GM18519 (cell line): ENCODE results near the gene PERCC1.

Experiments used
- ATAC-seq: cut with Tn5 transposase; IDR thresholded peaks from one replicate; pipeline ENCODE4 v1.9.1; 2021; ENCODE audit warnings: mild to moderate bottlenecking, moderate library complexity; ENCODE audit not compliant: unreplicated experiment, low FRiP score

Gene PERCC1

DNA sequence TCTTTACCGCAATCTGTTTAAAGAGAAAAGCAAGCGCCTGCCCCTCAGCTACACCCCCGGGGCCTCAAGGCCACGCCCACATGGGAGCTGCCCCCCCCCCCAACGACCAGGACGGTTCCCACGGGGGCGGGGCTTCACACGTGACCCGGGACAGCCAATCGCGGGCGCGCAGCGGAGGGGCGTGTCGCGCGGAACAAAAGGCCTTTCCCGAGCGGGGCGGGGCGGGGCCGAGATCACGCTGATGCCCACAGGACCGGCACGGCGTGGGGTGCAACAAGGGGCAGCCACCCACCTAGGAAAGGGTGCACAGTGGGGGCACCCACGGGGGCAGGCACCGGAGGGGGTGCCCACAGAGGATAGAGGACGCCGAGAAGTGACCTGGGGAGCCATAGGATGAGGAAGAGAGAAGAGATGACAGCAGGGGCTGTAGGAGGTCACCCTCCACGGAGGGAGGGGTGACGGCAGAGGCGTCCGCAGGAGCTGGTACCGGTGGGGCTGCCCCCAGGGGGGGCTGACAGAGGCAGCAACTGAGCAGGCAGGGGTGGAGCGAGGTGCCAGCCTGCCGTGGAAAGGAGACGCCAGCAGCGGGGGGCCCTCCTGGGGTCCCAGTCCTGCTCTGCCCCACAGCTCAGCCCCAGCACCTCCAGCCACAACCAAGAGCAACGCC lies 22.6 kb upstream of the PERCC1 start:
- ATAC-seq: no peak

DNA sequence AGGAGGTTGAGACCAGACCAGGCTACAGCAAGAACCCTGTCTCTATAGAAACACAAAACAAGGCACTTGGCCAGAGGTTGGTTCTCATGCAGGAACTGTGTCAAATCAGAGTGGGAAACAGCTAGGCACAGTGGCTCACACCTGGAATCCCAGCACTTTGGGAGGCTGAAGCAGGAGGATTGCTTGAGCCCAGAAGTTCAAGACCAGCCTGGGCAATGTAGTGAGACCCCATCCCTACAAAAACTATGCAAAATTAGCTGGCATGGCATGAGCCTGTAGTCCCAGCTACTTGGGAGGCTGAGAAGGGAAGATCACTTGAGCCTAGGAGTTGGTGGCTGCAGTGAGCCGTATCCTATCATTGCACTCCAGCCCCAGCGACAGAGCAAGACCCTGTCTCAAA lies 18.0 kb upstream of the PERCC1 start:
- ATAC-seq: no peak

DNA sequence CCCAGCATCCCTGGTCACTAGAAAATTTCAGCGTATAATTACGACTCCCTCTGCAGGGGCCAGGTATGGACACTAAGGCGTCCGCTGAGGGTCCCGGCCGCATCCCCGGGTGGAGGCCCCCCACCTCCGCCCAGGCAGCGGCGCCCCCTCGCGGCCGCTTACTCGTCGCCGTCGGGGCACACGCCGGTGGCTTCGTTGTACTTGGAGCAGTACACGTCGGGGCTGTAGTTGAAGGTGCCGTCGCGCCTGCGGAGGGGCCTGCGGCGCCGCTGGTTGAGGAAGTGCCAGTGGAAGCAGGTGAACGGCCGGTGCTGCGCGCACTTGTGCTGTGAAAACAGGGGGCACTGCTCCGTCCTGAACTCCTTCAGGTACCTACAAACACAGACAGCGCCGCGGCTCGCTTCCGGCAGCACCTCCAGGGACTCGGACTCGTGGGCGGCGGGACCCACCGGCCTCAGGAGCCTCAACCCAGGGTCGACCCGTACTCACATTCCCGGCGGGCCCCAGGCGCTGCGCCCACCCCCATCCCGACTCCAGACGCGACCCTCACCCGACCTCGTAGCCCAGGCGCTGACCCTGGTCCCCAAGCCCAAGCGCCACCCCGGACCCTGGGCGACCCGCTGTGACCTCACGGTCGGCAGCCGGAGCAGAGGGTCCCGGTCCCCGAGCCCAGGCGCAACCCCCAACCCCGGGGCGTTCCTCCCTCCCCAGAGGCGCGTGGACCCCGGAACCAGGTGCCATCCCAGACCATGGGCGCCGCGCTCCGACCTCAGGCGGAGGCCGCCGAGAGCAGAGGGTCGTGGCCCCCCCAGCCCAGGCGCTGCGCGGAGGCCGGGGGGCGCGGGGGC lies 17.0 kb upstream of the PERCC1 start:
- ATAC-seq: no peak

DNA sequence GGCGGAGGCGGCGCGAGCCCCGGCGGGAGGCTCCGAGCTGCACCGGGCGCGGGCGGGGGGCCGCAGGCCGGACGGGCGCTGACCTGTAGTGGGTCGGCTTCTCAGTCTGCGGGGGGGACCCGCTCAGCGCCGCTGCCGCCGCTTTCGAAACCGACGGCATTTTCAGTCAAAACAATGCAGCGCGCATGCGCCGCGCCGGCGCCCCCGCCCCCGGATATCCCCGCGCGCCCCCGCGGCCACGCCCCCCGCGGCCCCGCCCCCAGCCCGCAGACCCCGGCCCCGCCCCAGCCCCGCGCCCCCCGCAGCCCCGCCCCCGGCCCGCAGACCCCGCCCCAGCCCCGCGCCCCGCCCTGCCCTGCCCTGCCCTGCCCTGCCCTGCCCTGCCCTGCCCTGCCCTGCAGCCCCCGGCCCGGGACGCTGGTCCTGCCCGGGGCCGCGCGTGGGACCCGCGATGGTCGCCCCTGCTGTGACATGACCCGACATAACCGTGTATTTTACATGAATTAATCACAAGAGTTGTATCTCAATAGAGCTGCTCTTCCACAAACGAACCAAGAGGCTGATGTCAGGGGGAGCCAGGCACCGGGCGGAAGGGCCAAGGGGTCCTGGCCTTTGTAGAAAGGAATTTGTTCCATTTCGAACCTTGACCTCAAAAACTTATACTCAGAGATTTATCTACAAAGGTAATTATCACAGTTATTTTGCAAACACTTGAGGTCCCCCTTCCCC lies 16.2 kb upstream of the PERCC1 start, which contains the start of gene UNKL:
TSS of gene UNKL (minus strand) at position 173 of the 729 bp plus-strand sequence. CDS start at position 160, 13 bp downstream.
- no peak for ATAC-seq

DNA sequence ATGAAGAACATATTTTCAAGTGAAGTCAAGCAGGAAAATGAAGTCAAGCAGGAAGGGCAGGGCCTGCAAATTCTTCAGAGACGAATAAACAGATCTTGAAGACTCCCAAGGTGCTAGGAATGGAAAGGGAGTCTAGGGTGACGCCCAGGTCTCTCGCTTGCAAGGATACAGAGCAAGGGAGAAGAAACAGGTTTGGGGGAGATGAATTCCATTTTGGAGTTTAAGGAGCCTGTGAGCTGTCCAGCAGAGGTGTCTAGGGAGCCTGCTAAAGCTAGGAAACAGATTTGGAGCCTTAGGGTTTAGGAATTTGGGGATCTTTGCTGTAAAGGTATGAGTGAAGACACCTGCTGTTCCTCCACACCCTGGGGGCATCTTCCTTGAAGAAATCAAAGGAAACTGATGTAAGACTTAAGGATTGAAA lies 14.3 kb upstream of the PERCC1 start:
- no peak for ATAC-seq

DNA sequence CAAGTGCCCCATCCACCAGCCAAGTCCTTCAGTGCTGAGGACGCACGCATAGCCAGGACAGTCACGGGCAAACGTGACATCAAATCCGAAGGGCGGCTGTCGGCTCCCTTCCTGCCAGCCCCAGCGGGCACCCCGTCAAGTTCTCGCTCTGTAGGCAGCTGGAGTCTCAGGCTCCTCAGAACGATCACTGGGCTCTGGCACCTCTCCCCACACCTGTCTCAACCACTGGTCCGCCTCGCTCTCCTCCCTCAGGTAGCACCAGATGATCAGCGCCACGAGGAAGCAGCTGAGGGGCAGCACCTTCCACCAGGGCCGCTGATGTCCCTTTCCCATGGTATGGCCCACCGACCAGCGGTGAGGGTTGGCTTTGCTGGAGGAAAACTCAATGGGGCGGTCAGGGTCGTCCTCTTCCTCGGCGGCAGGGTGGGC lies 10.8 kb upstream of the PERCC1 start:
- ATAC-seq: peak; percentile 3

DNA sequence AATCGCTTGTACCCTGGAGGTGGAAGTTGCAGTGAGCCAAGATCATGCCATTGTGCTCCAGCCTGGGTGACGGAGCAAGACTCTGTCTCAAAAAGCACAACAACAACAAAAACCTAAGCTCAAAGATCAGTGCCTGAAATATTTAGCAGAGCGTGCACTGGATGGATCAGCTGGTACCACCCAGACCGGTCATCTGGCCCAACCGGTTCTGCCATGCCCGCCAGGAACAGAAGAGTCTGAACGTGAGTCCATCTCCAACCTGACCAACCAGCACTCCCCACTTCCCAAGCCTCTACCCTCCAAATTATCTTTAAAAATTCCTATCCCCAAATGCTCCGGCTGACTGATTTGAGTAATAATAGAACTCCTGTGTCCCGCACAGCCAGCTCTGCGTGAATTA lies 8.8 kb upstream of the PERCC1 start:
- ATAC-seq: no peak

DNA sequence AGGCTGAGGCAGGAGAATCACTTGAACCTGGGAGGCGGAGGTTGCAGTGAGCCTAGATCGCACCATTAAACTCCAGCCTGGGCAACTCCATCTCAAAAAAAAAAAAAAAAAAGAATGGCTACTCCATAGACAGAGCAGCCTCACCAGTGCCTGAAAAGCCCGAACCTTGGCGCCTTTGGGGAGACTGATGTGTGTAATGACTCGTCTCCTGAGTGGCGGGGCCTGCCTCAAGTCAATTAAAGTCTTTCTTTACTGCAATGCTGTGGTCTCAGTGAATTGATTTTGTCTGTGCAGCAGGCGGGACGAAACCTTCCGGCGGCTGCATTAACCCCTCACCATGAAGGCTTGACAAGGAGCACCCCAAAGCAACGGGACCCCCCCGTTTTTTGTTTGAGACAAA lies 6.8 kb upstream of the PERCC1 start:
- no peak for ATAC-seq

DNA sequence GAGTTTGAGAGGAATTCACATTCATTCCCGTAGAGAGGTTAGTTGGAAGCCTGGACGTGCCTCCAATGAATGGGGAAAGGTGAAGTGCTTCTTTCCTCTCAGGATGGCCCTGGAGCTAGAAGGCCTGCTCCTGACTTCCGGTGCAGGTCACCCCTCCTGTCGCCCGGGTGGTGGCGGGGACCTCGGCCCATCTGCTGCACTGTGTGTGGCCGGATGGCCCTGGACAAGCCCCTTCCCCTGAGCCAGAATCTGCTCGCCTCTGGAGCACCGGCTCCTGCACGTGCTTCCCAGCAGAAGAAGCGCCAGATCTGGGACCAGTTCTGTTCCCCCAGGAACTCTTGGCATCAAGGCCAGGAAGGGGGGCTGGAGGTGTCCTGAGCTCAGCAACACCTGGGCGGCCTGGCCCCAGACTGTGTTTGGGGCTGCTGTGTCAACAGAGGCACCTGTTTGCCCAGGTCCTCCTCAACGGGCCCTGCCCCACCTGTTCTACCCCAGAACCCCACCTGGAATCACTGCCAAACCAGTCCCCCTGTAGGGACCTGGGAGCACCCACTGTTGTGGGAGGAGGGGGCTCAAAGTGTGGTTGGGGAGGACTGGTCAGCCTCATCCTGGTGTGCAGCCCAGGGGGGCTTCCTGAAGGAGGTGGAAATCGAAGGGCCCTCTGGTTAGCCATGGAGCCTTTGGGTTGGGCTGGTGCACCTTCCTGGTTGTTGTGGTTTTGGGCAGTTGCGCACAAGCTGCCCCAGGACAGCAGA lies 5.1 kb upstream of the PERCC1 start:
- ATAC-seq: no peak

DNA sequence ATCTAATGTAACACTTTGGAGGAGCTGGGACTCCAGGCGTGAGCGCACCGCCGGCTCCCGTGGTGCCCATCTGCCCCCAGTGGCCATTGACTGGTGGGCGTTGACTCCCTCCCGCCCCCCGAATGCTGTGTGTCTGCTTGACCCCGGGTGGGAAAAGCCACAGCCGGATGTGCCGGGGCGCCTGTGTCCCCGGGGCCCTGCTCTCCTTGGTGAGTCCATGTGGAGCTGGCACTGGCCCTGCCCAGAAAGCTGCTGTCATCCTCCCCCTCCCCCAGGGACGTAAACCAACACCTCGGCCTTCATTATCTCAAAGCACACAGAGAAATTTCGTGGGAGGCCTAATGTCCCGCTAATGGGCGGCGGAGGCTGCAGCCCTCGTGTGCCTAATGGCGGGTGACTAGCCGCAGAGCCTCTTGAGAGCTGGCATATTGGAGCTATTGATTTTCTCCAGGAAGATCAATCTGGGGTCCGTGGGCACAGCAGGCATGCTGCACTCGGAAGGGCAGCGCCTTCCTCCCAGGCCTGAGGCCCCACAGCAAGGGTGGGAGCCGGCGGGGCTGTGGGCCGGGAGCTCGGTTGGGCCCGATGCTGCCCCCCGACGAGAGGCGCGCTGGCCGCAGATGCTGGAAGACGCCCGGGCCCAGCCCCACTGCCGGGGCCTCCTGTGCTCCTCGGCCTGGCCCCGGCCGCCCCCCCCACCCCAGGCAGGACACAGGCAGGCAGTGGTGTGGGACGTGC lies 4.0 kb upstream of the PERCC1 start:
- ATAC-seq: no peak

DNA sequence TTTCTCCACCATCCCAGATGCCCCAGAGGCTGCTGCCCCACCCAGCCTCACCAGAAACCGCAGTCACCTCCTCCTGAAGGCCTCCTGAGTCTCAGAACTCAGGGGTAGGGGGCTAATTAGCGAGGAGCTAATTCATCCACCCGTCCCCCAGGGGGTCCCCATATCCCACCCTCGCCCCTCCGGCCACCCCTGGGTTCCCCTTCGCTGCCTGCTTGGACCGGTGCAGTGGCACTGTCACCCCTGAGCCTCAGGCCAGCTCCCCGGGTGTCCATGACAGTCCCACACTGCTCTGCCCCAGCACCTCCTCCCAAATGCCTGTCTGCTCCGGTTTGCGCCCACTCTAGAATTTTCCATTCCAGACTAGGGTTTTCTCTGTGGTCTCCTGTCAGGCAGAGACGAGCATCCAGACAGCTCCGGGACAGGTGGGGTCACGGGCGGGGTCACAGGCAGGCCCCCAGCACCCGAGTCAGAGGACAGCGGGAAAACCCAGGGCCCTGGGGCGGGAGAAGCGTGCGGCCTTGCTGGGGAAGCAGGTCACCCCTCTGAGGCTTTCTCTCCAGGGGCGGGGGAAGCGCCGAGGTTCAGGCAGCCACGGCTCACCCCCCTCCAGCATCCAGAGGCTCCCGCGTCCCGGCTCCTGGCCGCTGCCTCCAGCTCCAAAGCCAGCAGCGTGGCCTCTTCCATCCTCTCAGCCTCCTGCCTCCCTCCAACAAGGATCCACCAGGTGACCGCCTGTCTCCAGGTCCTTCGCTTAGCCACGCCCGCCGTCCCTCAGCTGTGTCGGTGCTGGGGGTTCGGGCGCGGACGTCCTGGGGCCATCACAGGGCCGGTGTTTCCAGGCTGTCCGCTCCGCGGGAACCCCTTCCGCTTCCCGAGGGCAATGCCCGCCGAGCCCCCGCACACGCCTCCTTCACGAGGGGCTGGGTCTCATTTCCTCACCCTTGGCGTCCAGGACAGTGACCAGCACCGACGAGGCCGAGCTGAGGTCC lies 3.1 kb upstream of the PERCC1 start:
- no peak for ATAC-seq

DNA sequence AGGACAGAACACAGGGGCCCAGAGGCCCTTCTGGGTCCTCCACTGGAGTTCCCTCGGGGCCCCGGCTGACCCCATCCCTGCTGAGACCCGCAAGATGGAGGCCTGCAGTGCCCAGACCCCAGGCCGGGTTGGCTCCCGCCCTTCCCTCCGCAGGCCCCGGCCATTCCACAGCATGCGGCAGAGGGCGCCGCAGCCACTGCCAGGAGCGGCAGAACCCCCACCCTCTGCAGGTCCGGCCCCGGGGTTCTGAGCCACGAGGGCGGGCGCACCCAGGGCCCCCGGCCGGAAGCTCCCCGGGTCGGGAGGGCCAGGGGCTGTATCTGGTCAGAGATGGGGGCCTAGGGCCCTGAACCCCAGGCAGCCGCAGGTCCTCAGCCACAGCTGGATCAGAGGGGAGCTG lies 2.4 kb upstream of the PERCC1 start:
- no peak for ATAC-seq

DNA sequence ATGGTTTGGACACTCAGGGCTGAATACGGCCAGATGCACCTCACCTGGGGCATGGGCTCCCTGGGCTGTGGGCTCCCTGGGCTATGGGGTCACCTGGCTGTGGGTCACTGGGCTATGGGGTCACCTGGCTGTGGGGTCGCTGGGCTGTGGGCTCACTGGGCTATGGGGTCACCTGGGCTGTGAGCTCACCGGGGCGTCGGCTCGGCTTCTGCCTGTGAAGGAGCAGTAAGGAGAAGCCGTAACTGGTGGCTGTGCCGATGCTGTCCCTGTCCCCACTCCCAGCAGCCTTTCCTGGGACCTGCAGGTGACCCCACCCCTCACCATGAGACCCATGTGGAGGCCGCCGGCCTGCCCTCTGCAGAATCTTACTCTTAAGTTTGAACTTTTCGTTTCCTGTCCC lies 1.9 kb upstream of the PERCC1 start:
- no peak for ATAC-seq

DNA sequence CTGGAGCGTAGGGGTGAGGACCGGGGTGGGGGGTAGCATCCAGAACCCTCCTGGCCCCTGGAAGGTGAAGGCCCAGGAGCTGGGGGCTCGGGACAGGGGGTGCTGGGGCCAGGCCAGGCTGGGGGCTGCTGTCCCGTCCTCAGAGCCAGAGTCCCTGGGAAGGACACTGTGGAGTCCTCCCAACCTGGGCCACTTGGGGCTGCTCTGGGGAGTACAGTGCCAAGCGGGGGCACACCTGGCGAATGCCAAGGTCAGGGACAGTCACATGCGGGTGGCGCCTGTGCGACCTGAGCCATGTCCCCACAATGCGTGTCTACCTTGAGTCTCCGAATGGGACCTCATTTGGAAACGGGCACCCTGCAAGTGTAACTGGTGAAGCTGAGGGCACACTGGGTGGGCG lies 1.2 kb upstream of the PERCC1 start:
- no peak for ATAC-seq

DNA sequence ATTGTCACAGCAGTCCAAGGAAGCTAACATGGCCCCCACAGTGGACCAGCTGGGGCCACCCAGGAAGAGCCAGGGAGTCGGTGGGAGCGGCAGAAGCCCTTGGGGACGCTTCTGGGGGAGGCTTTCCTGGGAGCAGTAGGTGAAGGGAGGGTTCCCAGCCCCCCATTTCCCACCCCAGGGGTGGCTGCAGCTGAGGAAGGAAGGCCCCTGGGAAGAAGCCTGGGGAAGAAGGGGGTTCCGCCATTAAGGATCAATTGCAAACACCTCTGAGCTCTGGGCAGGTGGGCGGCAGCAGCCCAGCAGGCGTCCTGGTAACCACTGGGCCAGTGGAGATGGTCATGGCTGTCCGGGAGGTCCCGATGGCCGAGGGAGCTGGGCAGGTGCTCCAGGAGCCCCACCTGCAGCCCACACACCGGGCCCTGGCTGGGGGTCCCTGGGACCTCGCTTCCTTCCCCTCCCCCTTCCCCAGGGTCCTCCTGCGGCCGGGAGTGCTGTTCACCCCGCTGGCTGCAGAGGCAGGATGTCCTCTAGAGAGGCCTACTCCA lies 592 bp upstream of the PERCC1 start:
- no peak for ATAC-seq

DNA sequence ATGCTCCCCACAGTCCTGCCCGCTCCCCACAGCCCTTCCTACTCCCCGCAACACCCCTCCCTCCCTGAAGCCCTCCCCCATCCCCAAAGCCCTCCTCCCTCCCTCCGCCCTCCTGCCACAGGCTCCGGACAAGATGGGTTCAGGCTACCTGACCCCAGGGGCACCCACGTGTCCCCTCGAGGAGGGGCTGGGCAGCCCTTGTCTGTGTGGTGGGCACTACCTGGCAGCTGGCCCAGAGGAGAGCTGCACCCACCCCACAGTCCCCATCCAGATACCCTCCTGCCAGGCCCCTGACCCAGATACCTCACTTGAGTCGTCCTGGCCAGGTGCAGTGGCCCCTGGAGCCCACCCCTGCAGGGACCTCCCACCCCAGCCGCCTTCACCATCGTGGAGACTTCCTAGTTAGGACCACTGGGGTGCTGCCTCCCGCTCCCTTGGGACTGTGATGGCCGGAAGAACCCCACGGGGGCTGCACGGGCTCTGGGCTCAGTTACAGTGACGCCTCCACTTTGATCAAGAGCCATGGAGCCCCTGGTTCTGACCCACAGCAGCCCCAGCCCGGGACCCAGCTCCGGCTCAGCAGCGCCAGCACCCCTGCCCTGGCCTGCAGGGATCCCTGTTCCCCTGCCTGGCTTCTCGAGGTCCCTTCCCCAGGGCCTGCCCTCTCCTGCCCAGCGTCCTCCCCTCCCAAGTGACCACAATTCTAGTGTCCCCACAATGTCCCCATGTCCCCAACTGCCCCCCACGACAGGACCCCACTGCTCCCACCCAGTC lies 806 bp downstream of the PERCC1 start:
- ATAC-seq: no peak

DNA sequence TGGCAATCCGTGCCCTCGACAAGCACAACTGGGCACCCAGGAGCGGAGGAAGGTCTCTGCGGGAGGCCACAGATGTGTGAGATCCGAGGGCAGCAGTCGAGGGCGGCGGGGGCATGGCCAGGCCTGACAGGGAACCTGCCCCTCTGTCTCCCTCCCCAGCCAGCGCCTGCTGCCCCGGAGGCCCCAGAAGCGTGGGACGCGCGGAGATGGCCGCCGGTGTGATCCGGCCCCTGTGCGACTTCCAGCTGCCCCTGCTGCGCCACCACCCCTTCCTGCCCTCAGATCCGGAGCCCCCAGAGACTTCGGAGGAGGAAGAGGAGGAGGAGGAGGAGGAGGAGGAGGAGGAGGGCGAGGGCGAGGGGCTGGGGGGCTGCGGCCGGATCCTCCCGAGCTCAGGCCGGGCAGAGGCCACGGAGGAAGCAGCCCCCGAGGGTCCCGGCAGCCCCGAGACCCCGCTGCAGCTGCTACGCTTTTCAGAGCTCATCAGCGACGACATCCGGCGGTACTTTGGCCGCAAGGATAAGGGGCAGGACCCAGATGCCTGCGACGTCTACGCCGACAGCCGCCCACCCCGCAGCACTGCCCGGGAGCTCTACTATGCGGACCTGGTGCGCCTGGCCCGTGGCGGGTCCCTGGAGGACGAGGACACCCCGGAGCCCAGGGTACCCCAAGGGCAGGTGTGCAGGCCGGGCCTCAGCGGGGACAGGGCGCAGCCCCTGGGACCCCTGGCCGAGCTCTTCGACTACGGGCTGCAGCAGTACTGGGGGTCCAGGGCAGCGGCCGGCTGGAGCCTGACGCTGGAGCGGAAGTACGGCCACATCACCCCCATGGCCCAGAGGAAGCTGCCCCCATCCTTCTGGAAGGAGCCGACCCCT lies 1.7 kb downstream of the PERCC1 start:
- no peak for ATAC-seq
